ENCODE data around the gene IRS1.

IRS1 gene

GRCh38 chr2:226720948-226721347 is 78.7 kb downstream of the IRS1 start:
- TF ChIP-seq TCF12 (IDR thresholded peaks at IDR 0.05; ENCODE audit: low read depth) (no peak), USF1 (IDR thresholded peaks at IDR 0.05) (no peak), EP300 (IDR thresholded peaks at IDR 0.05; ENCODE audit: borderline replicate concordance) (no peak), EGR1 (IDR thresholded peaks at IDR 0.05) (no peak), RAD21 (IDR thresholded peaks at IDR 0.05; ENCODE audit: low read depth) (no peak), TEAD4 (IDR thresholded peaks at IDR 0.05) (no peak), TAF1 (IDR thresholded peaks at IDR 0.05; ENCODE audit: low read depth) (no peak), YY1 (IDR thresholded peaks at IDR 0.05; ENCODE audit: low read depth) (no peak), CREB1 (IDR thresholded peaks at IDR 0.05; ENCODE audit: low read depth) (no peak), CEBPB (IDR thresholded peaks at IDR 0.05) (no peak)

GRCh38 chr2:226717719-226718118 is 81.9 kb downstream of the IRS1 start:
- TF ChIP-seq REST (IDR thresholded peaks at IDR 0.05; ENCODE audit: low read depth) (no peak), MAX (IDR thresholded peaks at IDR 0.05) (no peak), FOXM1 (IDR thresholded peaks at IDR 0.05; ENCODE audit: borderline replicate concordance, low read depth) (no peak), ZBTB7A (IDR thresholded peaks at IDR 0.05; ENCODE audit: low read depth) (no peak), RAD21 (IDR thresholded peaks at IDR 0.05; ENCODE audit: low read depth) (no peak), EGR1 (IDR thresholded peaks at IDR 0.05) (no peak), TCF12 (IDR thresholded peaks at IDR 0.05; ENCODE audit: low read depth) (no peak), CEBPB (IDR thresholded peaks at IDR 0.05) (no peak), TAF1 (IDR thresholded peaks at IDR 0.05; ENCODE audit: low read depth) (no peak), CREB1 (IDR thresholded peaks at IDR 0.05; ENCODE audit: low read depth) (no peak), YY1 (IDR thresholded peaks at IDR 0.05; ENCODE audit: low read depth) (no peak)

GRCh38 chr2:226716126-226716525 is 83.5 kb downstream of the IRS1 start:
- TF ChIP-seq CREB1 (IDR thresholded peaks at IDR 0.05; ENCODE audit: low read depth): no peak
- TF ChIP-seq TAF1 (IDR thresholded peaks at IDR 0.05; ENCODE audit: low read depth): no peak
- TF ChIP-seq FOXM1 (IDR thresholded peaks at IDR 0.05; ENCODE audit: borderline replicate concordance, low read depth): no peak
- TF ChIP-seq REST (IDR thresholded peaks at IDR 0.05; ENCODE audit: low read depth): no peak
- TF ChIP-seq USF1 (IDR thresholded peaks at IDR 0.05): no peak
- TF ChIP-seq YY1 (IDR thresholded peaks at IDR 0.05; ENCODE audit: low read depth): no peak
- no peak for TF ChIP-seq RAD21 (IDR thresholded peaks at IDR 0.05; ENCODE audit: low read depth)
- TF ChIP-seq MAX (IDR thresholded peaks at IDR 0.05): no peak
- TF ChIP-seq EGR1 (IDR thresholded peaks at IDR 0.05): no peak
- no peak for TF ChIP-seq NFIC (IDR thresholded peaks at IDR 0.05)
- TF ChIP-seq CEBPB (IDR thresholded peaks at IDR 0.05): no peak
- TF ChIP-seq EP300 (IDR thresholded peaks at IDR 0.05; ENCODE audit: borderline replicate concordance): no peak
- TF ChIP-seq ZBTB7A (IDR thresholded peaks at IDR 0.05; ENCODE audit: low read depth): no peak
- no peak for TF ChIP-seq TCF12 (IDR thresholded peaks at IDR 0.05; ENCODE audit: low read depth)
- no peak for TF ChIP-seq TEAD4 (IDR thresholded peaks at IDR 0.05)

- no peak for TF ChIP-seq RAD21 (IDR thresholded peaks at IDR 0.05; ENCODE audit: low read depth)
- no peak for TF ChIP-seq YY1 (IDR thresholded peaks at IDR 0.05; ENCODE audit: low read depth)
- TF ChIP-seq REST (IDR thresholded peaks at IDR 0.05; ENCODE audit: low read depth): no peak
- no peak for TF ChIP-seq TAF1 (IDR thresholded peaks at IDR 0.05; ENCODE audit: low read depth)
- TF ChIP-seq EP300 (IDR thresholded peaks at IDR 0.05; ENCODE audit: borderline replicate concordance): no peak
- no peak for TF ChIP-seq FOXM1 (IDR thresholded peaks at IDR 0.05; ENCODE audit: borderline replicate concordance, low read depth)
- no peak for TF ChIP-seq EGR1 (IDR thresholded peaks at IDR 0.05)
- TF ChIP-seq CEBPB (IDR thresholded peaks at IDR 0.05): no peak
- TF ChIP-seq MAX (IDR thresholded peaks at IDR 0.05): no peak
- TF ChIP-seq USF1 (IDR thresholded peaks at IDR 0.05): no peak
- TF ChIP-seq CREB1 (IDR thresholded peaks at IDR 0.05; ENCODE audit: low read depth): no peak
- no peak for TF ChIP-seq TEAD4 (IDR thresholded peaks at IDR 0.05)
- no peak for TF ChIP-seq TCF12 (IDR thresholded peaks at IDR 0.05; ENCODE audit: low read depth)
- no peak for TF ChIP-seq NFIC (IDR thresholded peaks at IDR 0.05)
- no peak for TF ChIP-seq ZBTB7A (IDR thresholded peaks at IDR 0.05; ENCODE audit: low read depth)
These were observed 84.2 kb downstream of the IRS1 start for GRCh38 chr2:226715347-226715990.

All from Ishikawa (cell line).